GM19043 (cell line): ENCODE results near the gene UBE3B.

Experiments
- ATAC-seq: cut with Tn5 transposase; IDR thresholded peaks from one replicate; pipeline ENCODE4 v1.9.1; 2021; ENCODE audit warnings: low read depth; ENCODE audit not compliant: unreplicated experiment

Gene UBE3B

DNA sequence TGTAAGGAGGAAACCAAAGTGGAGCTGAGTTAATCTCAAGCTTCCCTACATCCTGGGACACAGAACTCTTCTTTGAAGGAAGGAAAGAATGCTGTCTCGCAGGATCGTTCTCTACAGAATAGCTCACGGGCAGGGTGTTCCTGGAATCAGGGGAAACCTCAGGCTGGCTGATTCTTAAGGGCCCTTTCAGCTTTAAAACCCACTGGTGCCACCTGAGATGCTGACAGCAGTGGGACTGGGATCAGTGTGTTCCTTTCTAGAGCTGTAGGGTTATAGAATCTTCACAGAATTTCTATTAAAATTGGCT lies 47.8 kb downstream of the UBE3B start:
- no peak for ATAC-seq

DNA sequence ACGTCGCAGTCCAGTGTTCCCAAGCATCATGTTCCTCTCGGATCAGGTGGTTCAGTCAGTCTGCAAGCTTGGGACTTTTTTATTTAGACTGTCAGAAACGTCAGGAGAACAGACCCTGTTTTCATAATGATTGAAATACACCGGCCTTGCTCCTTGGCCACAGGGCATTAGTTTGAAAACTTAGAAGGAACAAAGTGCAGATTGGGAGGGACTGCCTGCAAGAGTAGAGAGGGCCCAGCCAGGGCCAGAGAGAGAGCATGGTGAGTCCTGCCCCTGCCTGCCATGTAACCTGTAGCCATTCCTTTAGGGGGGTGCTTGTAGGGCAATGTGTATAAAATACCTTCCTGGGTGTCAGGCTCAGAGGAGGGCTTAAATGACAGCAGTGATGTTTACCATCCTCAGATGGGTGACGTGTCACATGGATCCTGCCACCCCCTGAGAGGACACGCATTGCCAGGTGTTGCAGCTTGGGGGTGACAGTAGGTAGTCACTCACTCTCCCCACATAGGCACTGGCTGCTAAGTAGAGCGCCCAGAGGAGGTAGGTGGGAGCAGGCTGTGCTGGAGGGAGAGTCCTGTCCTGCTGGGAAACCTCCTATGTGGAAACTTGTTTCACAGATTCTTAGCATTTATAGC lies 50.2 kb downstream of the UBE3B start:
- no peak for ATAC-seq

DNA sequence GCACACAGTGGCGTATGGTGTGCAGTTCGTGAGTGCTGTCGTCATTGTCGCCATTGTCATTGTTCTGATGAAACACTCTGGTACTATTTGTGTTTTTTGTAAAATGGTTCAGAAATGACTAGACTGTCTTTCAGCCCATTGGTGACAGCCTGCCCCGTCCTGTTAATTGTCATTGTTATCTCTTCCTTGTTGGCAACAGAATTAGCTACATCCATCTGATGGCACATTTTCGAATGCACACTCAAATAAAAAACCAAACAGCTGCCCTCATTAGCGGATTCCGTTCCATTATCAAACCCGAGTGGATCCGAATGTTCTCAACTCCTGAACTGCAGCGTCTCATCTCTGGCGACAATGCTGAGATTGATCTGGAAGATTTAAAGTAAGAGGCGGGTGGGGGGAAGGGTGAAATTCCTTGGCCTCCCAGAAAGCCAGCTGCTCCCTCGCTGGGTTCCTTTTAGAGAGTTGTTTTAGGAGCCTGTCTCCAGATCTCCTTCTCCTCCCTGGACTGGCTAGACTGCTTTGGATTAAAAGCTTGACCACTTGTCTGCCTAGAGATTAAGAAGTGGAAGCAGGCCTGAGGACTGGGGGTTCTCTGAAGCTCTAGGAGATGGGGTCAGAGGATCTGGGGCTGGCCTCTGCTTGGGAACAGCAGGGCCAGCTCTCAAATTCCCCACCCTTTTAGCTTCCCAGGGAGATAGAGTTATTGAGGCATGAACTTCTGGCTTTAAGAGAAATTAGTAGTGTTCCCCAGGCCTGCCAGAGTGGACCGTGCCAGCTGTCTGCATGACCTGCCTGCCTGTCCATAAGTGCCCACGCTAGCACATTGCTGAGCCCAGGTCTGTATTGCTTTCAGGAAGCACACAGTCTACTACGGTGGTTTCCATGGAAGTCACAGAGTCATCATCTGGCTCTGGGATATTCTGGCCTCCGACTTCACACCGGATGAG lies 52.5 kb downstream of the UBE3B start:
- no peak for ATAC-seq

DNA sequence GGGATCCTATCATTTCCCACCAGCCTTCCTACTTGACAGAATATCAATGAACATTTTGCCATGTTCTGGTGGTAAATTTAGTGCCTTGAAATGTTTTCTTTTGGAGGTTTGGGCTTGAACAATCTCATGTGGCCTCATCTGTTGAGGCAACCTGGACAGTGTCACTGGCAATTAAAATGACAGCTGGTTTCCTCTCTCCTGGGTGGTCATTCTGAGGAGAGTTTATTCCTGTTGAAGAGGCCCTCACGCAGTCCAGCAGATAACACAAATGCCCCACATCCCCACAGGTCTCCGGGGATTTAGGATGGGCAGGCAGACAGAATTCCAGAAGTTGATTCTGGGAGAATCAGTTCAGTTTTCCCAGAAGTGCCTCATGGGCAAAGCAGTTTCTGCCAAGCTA lies 54.0 kb downstream of the UBE3B start:
- ATAC-seq, result no peak

DNA sequence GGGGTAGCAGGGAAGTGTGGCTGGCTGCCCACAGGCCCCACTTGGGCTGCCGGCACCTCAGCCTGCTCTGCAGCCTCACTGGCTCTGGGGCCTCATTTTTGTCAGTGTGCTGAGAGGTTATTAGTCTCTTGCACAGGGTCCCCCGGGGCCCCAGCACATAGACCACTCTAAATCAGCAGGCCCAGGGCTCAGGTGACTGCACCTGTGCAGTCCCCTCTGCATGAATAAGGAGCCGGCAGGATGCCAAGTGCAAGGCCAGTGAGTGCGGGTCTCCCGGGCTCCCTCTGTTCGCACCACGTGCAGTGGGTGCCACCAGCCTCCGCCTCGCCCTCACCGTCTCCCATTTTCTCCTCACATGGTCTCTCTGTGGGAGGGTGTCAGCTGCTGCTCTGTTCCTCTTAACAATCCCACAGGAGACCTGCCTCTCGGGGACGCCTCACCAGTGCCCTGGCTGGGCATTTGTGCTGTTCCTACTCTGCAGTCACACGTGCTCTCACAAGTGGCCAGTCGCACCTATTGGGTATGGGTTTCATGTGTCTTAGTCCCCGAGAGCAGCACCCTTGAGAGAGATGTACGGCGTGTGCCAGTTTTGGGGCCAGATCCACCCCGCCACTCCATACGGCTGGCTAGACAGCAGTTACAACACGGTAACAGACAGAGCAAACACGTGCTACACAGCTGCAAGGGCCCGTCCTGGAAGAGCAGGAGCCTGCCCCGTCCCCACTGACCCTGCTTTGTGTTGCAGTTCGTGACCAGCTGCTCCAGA lies 55.5 kb downstream of the UBE3B start:
- ATAC-seq, result no peak

DNA sequence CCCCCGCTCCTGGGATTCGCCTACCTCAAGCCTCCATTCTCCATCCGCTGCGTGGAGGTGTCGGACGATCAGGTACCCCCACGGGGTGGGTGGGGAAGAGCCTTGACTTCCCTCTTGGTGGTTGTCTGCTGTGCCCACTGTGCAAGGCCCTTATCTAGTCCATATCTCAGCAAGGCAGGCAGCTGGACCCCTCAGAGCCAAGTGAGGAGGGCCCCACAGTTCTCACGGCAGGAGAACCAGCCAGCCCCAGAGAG lies 56.0 kb downstream of the UBE3B start:
- no peak for ATAC-seq

DNA sequence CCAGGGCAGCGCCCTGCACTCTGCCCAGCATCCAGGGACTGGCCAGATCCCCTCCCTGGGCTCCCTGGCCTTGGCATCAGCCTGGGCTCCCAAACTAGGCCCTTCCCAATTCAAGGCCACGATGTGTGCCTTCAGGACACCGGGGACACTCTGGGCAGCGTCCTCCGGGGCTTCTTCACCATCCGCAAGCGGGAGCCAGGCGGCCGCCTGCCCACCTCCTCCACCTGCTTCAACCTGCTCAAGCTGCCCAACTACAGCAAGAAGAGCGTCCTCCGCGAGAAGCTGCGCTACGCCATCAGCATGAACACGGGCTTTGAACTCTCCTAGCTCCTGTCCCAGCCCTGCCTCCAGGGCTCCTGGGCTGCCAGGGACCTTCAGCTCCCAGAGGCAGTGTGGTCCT lies 57.0 kb downstream of the UBE3B start:
- no peak for ATAC-seq

DNA sequence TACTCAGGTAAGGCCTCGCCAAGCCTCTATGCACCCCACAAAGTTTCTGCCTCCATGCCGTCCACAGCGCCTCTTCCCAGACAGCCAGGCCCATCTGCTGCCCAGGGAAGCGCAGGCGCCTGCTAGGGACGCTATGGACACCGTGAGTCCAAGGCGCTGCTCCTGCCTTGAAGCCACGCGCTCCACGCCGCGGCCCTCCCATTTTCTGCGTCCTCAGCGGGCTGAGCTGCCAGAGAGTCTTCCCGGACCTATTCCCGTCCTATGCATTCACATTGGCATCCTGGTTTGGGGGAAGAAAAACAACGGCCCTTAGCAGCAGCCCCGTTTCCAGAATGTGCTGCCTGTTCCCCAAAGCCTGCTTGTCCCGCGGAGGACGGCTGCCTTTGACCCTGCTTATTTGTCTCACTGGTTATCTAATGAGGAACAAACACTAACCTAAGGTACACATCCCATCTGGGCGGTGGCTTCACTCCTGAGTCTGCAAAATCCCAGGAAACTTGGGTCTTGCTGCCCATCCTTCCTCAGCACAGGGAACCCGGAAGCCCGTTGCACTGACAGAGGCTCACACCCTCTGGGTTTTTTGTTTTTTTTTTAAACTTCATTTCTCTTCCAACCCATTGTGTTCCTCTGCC lies 57.9 kb downstream of the UBE3B start:
- no peak for ATAC-seq

DNA sequence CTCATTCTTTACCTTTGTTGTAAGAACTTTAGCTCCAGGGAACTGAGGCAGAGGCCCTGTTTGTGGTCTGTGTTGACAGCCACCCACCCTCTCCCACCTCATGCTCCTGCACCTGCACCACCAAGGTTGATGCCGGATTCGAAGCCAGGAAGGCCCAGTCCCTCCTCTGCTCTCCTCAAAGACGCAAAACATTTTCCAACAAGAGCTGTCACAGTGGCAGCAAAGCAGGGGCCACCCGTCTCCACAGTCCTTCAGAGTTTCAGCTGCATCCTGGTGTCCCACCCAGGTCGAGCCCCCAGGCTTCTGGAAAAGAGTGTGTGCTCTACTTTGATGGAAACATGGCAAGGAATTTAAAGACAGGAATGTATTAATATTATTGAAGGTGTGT lies 58.4 kb downstream of the UBE3B start:
- ATAC-seq, result no peak

DNA sequence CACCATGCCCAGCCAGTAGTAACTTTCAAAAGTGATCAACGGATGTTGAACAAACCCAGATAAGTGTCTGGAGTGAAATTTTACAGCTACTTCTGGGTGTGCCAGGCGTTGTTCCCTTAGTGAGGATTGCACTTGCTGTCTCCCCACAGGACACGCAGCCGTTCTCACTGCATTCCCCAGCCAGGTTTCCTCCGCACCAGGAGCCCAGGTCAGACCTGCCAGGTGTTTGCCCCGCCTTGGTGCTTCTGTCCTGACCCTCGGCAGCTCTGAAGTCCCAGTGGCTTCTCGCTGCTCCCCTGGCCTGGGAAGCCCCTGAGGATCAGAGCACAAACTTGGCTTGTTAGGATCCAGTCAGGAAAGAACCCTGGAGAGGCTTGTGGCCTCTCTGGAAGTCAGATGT lies 59.7 kb downstream of the UBE3B start:
- ATAC-seq, result no peak

DNA sequence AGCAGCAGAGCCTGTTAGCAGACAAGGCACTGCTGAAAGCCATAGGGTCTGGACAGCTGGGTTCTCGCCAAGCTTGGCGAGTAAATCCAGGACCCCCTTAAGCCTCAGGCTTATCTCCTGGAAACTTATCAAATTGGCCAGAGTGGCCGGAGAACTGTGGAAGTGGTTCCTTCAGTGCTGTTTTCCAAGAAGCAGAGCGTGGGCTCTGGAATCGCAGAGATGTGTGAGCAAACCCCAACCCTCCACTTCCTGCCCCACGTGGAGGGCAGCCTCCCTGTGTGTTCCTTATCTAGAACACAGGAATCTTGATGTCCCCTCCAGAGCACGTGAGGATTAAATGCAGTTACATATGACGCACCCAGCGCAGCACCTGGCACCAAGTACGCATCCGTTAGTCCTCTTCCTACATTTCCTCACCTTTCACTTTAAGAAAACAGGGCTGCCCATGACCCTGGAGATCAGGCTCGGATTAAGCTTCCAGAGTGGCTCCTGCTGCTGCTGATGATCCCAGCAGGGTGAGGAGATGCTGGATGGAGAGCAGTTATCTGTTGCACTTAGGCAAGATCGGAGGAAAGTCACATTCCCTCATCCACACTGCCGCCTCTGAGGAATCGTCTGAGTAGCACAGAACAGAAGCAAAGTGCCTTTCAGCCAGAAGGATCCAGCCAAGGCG lies 60.9 kb downstream of the UBE3B start:
- ATAC-seq, result no peak

DNA sequence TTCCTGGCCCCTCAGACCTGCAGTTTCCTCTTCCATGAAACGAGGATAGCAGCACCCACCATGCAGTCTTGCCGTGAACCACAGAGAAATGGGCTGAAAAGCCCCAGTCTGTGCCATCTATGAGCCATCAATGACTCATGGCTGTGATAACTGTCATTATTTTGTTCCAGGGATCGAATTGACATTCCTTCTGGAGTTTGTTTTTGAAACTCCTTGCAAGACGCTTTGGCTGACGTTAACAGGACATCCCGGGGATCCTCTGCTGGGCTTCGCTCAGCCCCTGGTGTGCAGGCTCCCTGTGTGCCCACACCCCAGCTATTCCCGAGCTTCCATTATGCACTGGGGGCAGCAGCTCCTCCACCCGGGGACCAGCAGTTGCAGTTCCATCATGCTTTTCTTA lies 62.1 kb downstream of the UBE3B start:
- no peak for ATAC-seq

DNA sequence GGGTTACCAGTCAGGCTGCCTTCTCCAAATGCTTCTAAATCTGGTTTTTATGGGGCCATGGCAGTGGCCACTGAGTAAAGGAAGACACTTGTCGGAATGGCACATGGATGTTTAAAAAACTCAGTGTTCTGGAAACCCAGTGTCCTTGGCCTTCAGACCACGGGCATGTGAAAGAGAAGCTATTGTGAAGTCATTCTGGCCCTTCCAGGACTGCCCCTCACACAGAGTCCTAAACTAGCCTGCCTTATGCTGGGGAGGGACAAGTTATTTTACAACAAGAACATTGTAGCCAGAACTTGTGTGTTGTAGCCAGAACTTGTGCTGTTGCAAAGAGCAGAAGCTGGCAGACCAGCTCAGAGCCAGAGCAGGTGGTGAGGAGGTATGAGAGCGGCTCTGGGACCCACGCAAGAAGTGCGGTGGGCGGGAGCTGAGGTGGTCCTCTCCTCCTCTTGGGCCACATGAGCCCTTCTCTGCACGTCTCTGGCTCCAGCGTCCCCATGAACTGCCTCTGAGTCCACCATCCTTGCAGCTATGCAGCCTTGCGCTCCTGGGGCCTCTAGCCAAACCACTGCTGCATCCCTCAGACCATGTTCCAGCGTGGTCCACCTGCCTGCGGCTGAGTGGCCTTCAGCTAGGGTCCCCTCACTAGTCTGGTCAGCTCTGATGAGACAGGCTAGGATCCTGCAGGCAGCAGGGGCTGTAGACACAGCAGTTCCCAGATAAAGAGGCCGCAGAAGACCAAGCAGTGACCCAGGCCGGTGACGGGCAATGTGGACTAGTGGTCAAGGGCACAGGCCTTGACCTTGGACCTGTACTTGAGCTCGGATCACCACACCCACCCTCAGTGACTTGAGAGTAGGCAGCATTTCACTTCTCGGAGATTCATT lies 63.3 kb downstream of the UBE3B start:
- no peak for ATAC-seq

DNA sequence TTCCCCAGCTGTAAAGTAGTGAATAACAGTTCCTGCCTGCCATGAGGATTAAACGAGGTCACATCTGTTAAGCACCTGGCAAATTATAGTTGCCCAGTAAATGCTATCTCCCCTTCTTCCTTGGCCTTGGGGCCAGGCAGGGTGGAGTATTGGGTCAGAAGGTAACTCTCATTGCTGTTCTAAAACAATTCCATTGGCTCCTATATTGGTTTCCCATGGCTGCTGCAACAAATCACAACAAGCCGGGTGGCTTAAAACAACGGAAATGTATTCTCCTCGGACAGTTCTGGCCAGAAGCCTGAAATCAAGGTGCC lies 63.9 kb downstream of the UBE3B start:
- no peak for ATAC-seq

DNA sequence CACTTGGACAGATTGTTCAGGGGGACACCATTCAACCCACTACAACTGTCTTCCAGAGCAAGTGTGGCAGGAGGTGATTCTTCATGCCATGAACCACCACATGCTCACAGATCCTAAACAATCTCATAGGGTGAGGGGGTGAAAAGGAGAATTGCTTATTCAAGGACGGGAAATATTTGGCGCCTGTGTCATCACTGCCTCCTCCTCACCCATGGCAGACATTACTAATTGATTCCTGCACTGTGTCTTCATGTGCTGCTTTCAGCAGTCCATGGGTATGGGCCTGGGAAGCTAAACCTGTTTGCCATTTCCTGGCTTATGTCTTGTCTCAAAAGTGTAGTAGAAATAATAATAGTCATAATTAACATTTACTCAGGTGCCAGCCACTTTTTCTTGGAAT lies 64.6 kb downstream of the UBE3B start:
- no peak for ATAC-seq

DNA sequence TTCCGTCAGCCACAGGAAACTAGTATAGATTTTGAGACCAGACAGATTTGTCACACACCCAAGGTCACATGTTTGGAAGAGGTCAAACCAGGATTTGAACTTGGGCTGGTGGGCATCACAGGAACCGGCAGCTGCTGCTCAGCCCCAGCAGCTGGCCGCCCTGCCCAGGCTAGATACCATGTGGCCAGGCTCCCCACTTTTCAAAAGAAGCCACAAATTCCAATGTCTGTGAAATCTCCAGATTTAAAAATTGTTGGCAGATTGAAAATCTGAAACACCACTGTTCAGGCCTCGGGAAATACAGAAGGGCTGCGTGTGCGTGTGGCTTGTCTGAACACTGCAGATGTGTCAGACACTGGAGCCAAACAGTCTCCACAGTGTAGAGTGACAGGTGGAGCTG lies 65.4 kb downstream of the UBE3B start:
- no peak for ATAC-seq

DNA sequence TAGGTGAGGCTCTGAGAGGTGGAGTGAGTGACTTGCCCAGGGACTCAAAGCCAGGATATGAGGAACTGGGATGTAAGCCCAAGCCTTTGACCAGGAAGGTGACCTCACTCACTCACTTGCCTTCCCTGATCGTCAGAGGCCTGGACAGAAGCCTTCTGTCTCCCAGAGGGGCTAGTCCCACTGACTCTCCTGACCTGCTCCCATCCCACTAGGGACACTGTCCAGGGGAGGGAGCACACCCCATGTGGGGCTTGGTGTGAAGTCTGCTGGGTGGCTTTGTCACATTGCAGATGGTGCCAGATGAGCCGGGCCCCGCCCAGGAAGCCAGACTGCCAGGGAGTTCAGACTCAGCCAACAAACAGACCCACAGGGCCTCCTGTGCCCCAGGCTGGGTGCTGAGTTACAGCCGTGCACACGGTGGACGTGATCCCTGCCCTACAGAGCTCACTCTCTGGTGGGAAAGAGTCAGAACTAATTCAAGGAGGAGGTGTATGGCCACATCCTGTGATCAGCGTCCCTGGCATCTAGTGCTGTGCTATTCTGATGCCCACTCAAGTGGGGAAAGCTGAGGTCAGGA lies 67.6 kb downstream of the UBE3B start:
- no peak for ATAC-seq

DNA sequence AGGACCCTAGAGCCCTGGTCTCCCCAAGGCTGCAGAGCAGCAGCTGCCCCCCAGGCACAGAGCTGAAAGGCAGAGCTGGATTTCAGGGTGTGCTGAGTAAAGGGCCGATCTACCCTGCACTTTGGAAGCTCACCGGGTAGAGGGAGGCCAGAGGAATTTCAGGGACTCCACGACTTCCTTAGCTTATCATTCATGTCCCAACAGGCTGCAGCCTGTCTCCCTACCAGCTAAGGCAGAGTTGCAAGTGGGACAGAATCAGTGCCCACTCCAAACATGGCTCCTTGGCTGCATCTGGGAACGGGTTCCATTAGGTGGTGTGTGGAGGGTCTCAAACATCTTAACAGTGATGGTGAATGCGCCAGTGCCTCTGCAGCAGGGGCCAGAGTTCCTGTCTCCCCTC lies 68.4 kb downstream of the UBE3B start:
- ATAC-seq, result no peak

DNA sequence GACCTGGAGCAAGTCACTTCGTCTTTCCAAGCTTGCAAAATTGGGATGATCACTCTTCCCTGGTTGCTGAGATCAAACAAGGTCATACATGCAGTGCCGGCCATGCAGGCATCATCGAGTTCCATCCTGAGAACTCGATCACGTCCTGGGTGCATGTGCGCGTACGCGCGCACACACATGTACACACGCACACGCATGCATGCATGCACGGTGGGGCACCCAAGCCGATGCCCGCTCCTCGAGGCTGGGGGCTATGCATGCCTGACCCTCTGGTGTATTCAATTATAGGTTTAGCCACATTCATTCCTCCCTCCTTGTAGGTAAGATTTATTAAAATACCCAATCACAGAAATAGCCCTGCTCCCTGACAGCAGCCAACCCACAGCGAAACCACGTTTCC lies 69.9 kb downstream of the UBE3B start:
- ATAC-seq, result no peak

DNA sequence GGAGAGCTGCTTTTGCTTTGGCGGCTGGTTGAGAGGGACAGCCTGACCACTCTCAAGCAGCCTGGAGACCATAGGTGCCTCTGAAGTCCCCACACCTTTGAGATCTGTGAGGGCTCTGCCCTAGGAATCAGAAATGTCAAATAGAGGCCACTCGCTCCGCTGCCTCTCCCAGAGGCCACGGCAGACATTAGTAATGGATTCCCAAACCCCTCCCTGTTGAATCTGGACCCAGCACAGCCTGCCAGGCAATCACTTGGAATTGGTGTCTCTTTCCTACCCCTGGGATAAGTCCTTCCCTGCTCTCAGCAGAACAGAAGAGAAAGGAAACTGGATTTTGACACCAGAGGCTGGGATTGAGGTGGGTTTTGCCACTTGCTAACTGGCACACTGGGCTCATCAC lies 70.8 kb downstream of the UBE3B start:
- ATAC-seq, result no peak
